ENCODE data around the gene BSN. TPM values are rescaled to one million over a fixed set of nuclear protein-coding genes. Genes with fewer than 3 reads are reported as not detected.

The BSN gene
- total RNA-seq, 1 experiment from 2014 or later: 0.93 TPM

- no peak overlapping the region for H3K27ac Mint-ChIP-seq (ENCODE audit: unreplicated experiment)
- no peaks in the 10 kb centered on the region for H3K4me1 ChIP-seq
- H3K9me3 Mint-ChIP-seq (ENCODE audit: unreplicated experiment): no peaks in the 10 kb centered on the region
- no peaks in the 10 kb centered on the region for H3K4me1 Mint-ChIP-seq (ENCODE audit: low read depth, unreplicated experiment)
- no TSS peak for BruUV-seq (replicated peaks)
- POLR2A ChIA-PET: no interaction called here
- H3K27me3 Mint-ChIP-seq (ENCODE audit: insufficient read depth, unreplicated experiment): no peaks in the 10 kb centered on the region
- H3K27me3 ChIP-seq (replicated peaks; ENCODE audit: control insufficient read depth, insufficient read depth, low read length): no peaks in the 10 kb centered on the region
- H3K36me3 ChIP-seq (ENCODE audit: control insufficient read depth, insufficient read depth, low read length): no peaks in the 10 kb centered on the region
- no peaks in the 10 kb centered on the region for H3K36me3 Mint-ChIP-seq (ENCODE audit: insufficient read depth, unreplicated experiment)
- no peak for DNase-seq
- intact Hi-C loops (cut with micrococcal nuclease; ENCODE audit: unreplicated experiment): no loop called here
- H3K4me3 ChIP-seq (ENCODE audit: low read depth, low read length): no peak overlapping the region
- no peak overlapping the region for H3K4me3 Mint-ChIP-seq (ENCODE audit: unreplicated experiment)
- no peak for TF ChIP-seq CTCF (IDR thresholded peaks at IDR 0.05; ENCODE audit: insufficient read depth in 1 of 2, low read depth in 1 of 2, low read length in 1 of 2, severe bottlenecking in 1 of 2, unreplicated experiment in 1 of 2)
- H3K9me3 ChIP-seq: no peaks in the 10 kb centered on the region
- CTCF ChIA-PET: interaction anchor here (0.5 to 0.6 kb wide), 2 partner anchors 54 to 110 kb away, joined by 3 read pairs; no protein-coding TSS in a partner anchor
Observed at GRCh38 chr3:49652903-49653415, 98.7 kb downstream of the BSN start.

DNA sequence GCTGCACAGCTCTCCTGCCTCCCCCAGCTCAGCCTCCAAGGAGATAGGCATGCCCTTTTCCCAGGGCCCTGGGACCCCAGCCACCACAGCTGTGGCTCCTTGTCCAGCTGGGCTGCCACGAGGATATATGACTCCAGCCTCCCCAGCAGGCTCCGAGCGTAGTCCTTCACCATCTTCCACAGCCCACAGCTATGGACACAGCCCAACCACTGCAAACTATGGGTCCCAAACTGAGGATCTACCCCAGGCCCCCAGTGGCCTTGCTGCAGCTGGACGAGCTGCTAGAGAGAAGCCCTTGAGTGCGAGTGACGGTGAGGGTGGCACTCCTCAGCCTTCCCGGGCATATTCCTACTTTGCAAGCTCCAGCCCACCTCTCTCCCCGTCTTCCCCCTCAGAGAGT lies 99.3 kb downstream of the BSN start:
- Mint-ChIP-seq H3K36me3 (ENCODE audit: insufficient read depth, unreplicated experiment) (no peaks in the 10 kb centered on the region), H3K4me1 (ENCODE audit: low read depth, unreplicated experiment) (no peaks in the 10 kb centered on the region), H3K4me3 (ENCODE audit: unreplicated experiment) (no peak overlapping the region), H3K9me3 (ENCODE audit: unreplicated experiment) (no peaks in the 10 kb centered on the region), H3K27me3 (ENCODE audit: insufficient read depth, unreplicated experiment) (no peaks in the 10 kb centered on the region), H3K27ac (ENCODE audit: unreplicated experiment) (no peak overlapping the region)
- Histone ChIP-seq H3K4me3 (ENCODE audit: low read depth, low read length) (no peak overlapping the region), H3K4me1 (no peaks in the 10 kb centered on the region), H3K9me3 (no peaks in the 10 kb centered on the region), H3K36me3 (ENCODE audit: control insufficient read depth, insufficient read depth, low read length) (no peaks in the 10 kb centered on the region), H3K27me3 (replicated peaks; ENCODE audit: control insufficient read depth, insufficient read depth, low read length) (no peaks in the 10 kb centered on the region)
- CTCF ChIA-PET: no interaction called here
- BruUV-seq (replicated peaks): no TSS peak
- DNase-seq: no peak
- TF ChIP-seq CTCF (IDR thresholded peaks at IDR 0.05; ENCODE audit: insufficient read depth in 1 of 2, low read depth in 1 of 2, low read length in 1 of 2, severe bottlenecking in 1 of 2, unreplicated experiment in 1 of 2): no peak
- POLR2A ChIA-PET: no interaction called here
- intact Hi-C loops (cut with micrococcal nuclease; ENCODE audit: unreplicated experiment): no loop called here

GRCh38 chr3:49654176-49654825 lies 100.0 kb downstream of the BSN start:
- Histone ChIP-seq H3K9me3 (no peaks in the 10 kb centered on the region), H3K36me3 (ENCODE audit: control insufficient read depth, insufficient read depth, low read length) (no peaks in the 10 kb centered on the region), H3K4me1 (no peaks in the 10 kb centered on the region), H3K4me3 (ENCODE audit: low read depth, low read length) (no peak overlapping the region), H3K27me3 (replicated peaks; ENCODE audit: control insufficient read depth, insufficient read depth, low read length) (no peaks in the 10 kb centered on the region)
- Mint-ChIP-seq H3K4me3 (ENCODE audit: unreplicated experiment) (no peak overlapping the region), H3K27me3 (ENCODE audit: insufficient read depth, unreplicated experiment) (no peaks in the 10 kb centered on the region), H3K4me1 (ENCODE audit: low read depth, unreplicated experiment) (no peaks in the 10 kb centered on the region), H3K9me3 (ENCODE audit: unreplicated experiment) (no peaks in the 10 kb centered on the region), H3K27ac (ENCODE audit: unreplicated experiment) (no peak overlapping the region), H3K36me3 (ENCODE audit: insufficient read depth, unreplicated experiment) (no peaks in the 10 kb centered on the region)
- ChIA-PET CTCF (no interaction called here), POLR2A (no interaction called here)
- DNase-seq: no peak
- intact Hi-C loops (cut with micrococcal nuclease; ENCODE audit: unreplicated experiment): no loop called here
- no TSS peak for BruUV-seq (replicated peaks)
- no peak for TF ChIP-seq CTCF (IDR thresholded peaks at IDR 0.05; ENCODE audit: insufficient read depth in 1 of 2, low read depth in 1 of 2, low read length in 1 of 2, severe bottlenecking in 1 of 2, unreplicated experiment in 1 of 2)
